ENCODE data around the gene LRRC4C.

GRCh38 chr11:40280159-40281051 lies 1179.0 kb downstream of the LRRC4C start:
- TF ChIP-seq CTCF (IDR thresholded peaks at IDR 0.05) = no peak
- no peak for TF ChIP-seq ZFX (IDR thresholded peaks at IDR 0.05; ENCODE audit: borderline replicate concordance)

Measured in 22Rv1 (cell line).